ENCODE data around the gene RAP1GDS1.
"Not testable (repeated sequence)": the region's sequence is repeated elsewhere in the genome, so short reads cannot be mapped to it uniquely, and the experiment has no call there.

RAP1GDS1 gene

DNA sequence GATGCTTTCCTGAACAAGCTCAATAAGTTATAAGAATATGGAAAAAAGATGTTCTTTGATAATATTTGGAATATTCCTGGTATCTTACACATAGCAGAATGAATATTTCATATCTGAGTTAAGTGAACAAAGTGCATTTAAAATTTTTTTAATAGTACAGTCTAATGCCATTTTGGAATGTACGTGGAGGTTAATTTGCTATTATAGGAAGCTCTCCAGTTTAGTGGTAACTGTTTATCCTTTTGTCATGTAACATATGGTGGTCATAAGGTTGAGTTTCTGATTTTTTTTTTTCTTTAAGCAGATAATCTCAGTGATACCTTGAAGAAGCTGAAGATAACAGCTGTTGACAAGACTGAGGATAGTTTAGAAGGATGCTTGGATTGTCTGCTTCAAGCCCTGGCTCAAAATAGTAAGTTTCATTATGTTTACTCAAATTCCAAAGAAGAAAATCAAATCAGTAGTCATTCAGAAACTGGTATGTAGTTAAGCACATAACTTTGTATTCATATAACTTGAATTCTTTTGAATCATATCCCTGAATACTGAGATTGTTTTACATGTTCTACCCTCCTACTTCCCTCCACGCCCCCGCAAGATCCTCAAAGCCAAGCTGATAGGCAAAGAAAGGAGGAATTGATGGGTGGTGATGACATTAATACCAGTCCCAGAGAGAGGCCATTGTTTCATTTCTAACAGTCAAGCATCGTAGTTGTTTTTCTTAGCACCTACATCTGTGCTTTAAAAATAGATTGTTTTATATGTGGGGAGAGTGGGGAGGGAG is 32.1 kb downstream of the RAP1GDS1 start:
- Histone ChIP-seq H3K27me3 (ENCODE audit: control insufficient read depth, insufficient read depth, low read length) (no peaks in the 10 kb centered on the region), H3K9ac (ENCODE audit: low read length) (no peak overlapping the region), H3K9me3 (ENCODE audit: control insufficient read depth, low read length) (no peaks in the 10 kb centered on the region), H3K36me3 (ENCODE audit: control insufficient read depth, insufficient read depth, low read length) (no peaks in the 10 kb centered on the region), H3K4me1 (ENCODE audit: control insufficient read depth, insufficient read depth, low read length) (no peaks in the 10 kb centered on the region), H3K4me3 (ENCODE audit: low read length) (no peak overlapping the region)

- Histone ChIP-seq H3K4me3 (ENCODE audit: low read length) (no peak overlapping the region), H3K27me3 (ENCODE audit: control insufficient read depth, insufficient read depth, low read length) (no peaks in the 10 kb centered on the region), H3K4me1 (ENCODE audit: control insufficient read depth, insufficient read depth, low read length) (no peaks in the 10 kb centered on the region), H3K36me3 (ENCODE audit: control insufficient read depth, insufficient read depth, low read length) (no peaks in the 10 kb centered on the region), H3K9ac (ENCODE audit: low read length) (no peak overlapping the region), H3K9me3 (ENCODE audit: control insufficient read depth, low read length) (no peaks in the 10 kb centered on the region)
Observed at GRCh38 chr4:98298022-98298421, 36.8 kb downstream of the RAP1GDS1 start.

GRCh38 chr4:98300706-98301105 is 39.5 kb downstream of the RAP1GDS1 start:
- Histone ChIP-seq H3K4me1 (ENCODE audit: control insufficient read depth, insufficient read depth, low read length) (no peaks in the 10 kb centered on the region), H3K9ac (ENCODE audit: low read length) (no peak overlapping the region), H3K27me3 (ENCODE audit: control insufficient read depth, insufficient read depth, low read length) (no peaks in the 10 kb centered on the region), H3K4me3 (ENCODE audit: low read length) (no peak overlapping the region), H3K9me3 (ENCODE audit: control insufficient read depth, low read length) (no peaks in the 10 kb centered on the region), H3K36me3 (ENCODE audit: control insufficient read depth, insufficient read depth, low read length) (no peaks in the 10 kb centered on the region)

- Histone ChIP-seq H3K9me3 (ENCODE audit: control insufficient read depth, low read length) (no peaks in the 10 kb centered on the region), H3K36me3 (ENCODE audit: control insufficient read depth, insufficient read depth, low read length) (no peaks in the 10 kb centered on the region), H3K4me1 (ENCODE audit: control insufficient read depth, insufficient read depth, low read length) (no peaks in the 10 kb centered on the region)
Observed at GRCh38 chr4:98305576-98305975, 44.4 kb downstream of the RAP1GDS1 start.

GRCh38 chr4:98310867-98311266 is 49.7 kb downstream of the RAP1GDS1 start:
- Histone ChIP-seq H3K9me3 (ENCODE audit: control insufficient read depth, low read length) (no peaks in the 10 kb centered on the region), H3K27me3 (ENCODE audit: control insufficient read depth, insufficient read depth, low read length) (no peaks in the 10 kb centered on the region), H3K4me3 (ENCODE audit: low read length) (no peak overlapping the region), H3K36me3 (ENCODE audit: control insufficient read depth, insufficient read depth, low read length) (no peaks in the 10 kb centered on the region), H3K4me1 (ENCODE audit: control insufficient read depth, insufficient read depth, low read length) (no peaks in the 10 kb centered on the region), H3K9ac (ENCODE audit: low read length) (no peak overlapping the region)

More at GRCh38 chr4:98305576-98305975, 44.4 kb downstream of the RAP1GDS1 start:
- Histone ChIP-seq H3K27me3 (ENCODE audit: control insufficient read depth, insufficient read depth, low read length) (no peaks in the 10 kb centered on the region), H3K4me3 (ENCODE audit: low read length) (no peak overlapping the region), H3K9ac (ENCODE audit: low read length) (no peak overlapping the region)

DNA sequence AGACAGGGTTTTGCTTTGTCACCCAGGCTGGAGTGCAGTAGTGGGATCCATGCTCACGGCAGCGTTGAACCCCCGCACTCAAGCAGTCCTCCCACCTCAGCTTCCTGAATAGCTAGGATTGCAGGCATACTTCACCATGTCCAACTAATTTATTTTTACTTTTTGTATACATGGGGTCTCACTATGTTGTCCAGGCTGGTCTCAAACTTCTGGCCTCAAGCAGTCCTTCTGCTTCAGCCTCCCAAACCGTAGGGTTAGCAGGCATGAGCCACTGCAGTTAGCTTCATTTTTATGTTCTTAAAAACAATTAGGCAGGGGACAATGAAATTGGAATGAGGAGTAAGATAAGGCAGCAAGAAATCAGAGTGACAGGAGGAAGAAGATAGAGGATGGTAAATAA is 50.5 kb downstream of the RAP1GDS1 start:
- H3K4me1 ChIP-seq (ENCODE audit: control insufficient read depth, insufficient read depth, low read length) = no peaks in the 10 kb centered on the region
- H3K4me3 ChIP-seq (ENCODE audit: low read length) = no peak overlapping the region
- H3K36me3 ChIP-seq (ENCODE audit: control insufficient read depth, insufficient read depth, low read length) = no peaks in the 10 kb centered on the region
- H3K27me3 ChIP-seq (ENCODE audit: control insufficient read depth, insufficient read depth, low read length) = no peaks in the 10 kb centered on the region
- no peak overlapping the region for H3K9ac ChIP-seq (ENCODE audit: low read length)
- H3K9me3 ChIP-seq (ENCODE audit: control insufficient read depth, low read length) = no peaks in the 10 kb centered on the region

GRCh38 chr4:98314791-98315565 is 53.8 kb downstream of the RAP1GDS1 start:
- H3K4me3 ChIP-seq (ENCODE audit: low read length) = no peak overlapping the region
- H3K9ac ChIP-seq (ENCODE audit: low read length) = no peak overlapping the region
- no peaks in the 10 kb centered on the region for H3K4me1 ChIP-seq (ENCODE audit: control insufficient read depth, insufficient read depth, low read length)
- no peaks in the 10 kb centered on the region for H3K27me3 ChIP-seq (ENCODE audit: control insufficient read depth, insufficient read depth, low read length)
- no peaks in the 10 kb centered on the region for H3K9me3 ChIP-seq (ENCODE audit: control insufficient read depth, low read length)
- no peaks in the 10 kb centered on the region for H3K36me3 ChIP-seq (ENCODE audit: control insufficient read depth, insufficient read depth, low read length)

- no peaks in the 10 kb centered on the region for H3K36me3 ChIP-seq (ENCODE audit: control insufficient read depth, insufficient read depth, low read length)
Observed at GRCh38 chr4:98318521-98318920, 57.3 kb downstream of the RAP1GDS1 start.

GRCh38 chr4:98319021-98319420 is 57.8 kb downstream of the RAP1GDS1 start:
- H3K36me3 ChIP-seq (ENCODE audit: control insufficient read depth, insufficient read depth, low read length) = no peaks in the 10 kb centered on the region
- H3K27me3 ChIP-seq (ENCODE audit: control insufficient read depth, insufficient read depth, low read length) = no peaks in the 10 kb centered on the region
- H3K9ac ChIP-seq (ENCODE audit: low read length) = no peak overlapping the region
- no peaks in the 10 kb centered on the region for H3K9me3 ChIP-seq (ENCODE audit: control insufficient read depth, low read length)
- no peak overlapping the region for H3K4me3 ChIP-seq (ENCODE audit: low read length)
- no peaks in the 10 kb centered on the region for H3K4me1 ChIP-seq (ENCODE audit: control insufficient read depth, insufficient read depth, low read length)

More at GRCh38 chr4:98318521-98318920, 57.3 kb downstream of the RAP1GDS1 start:
- Histone ChIP-seq H3K27me3 (ENCODE audit: control insufficient read depth, insufficient read depth, low read length) (no peaks in the 10 kb centered on the region), H3K4me1 (ENCODE audit: control insufficient read depth, insufficient read depth, low read length) (no peaks in the 10 kb centered on the region), H3K9me3 (ENCODE audit: control insufficient read depth, low read length) (no peaks in the 10 kb centered on the region), H3K9ac (ENCODE audit: low read length) (no peak overlapping the region), H3K4me3 (ENCODE audit: low read length) (no peak overlapping the region)

- no peak overlapping the region for H3K9ac ChIP-seq (ENCODE audit: low read length)
- H3K27me3 ChIP-seq (ENCODE audit: control insufficient read depth, insufficient read depth, low read length) = no peaks in the 10 kb centered on the region
- H3K36me3 ChIP-seq (ENCODE audit: control insufficient read depth, insufficient read depth, low read length) = no peaks in the 10 kb centered on the region
Observed at GRCh38 chr4:98326168-98326567, 65.0 kb downstream of the RAP1GDS1 start.

DNA sequence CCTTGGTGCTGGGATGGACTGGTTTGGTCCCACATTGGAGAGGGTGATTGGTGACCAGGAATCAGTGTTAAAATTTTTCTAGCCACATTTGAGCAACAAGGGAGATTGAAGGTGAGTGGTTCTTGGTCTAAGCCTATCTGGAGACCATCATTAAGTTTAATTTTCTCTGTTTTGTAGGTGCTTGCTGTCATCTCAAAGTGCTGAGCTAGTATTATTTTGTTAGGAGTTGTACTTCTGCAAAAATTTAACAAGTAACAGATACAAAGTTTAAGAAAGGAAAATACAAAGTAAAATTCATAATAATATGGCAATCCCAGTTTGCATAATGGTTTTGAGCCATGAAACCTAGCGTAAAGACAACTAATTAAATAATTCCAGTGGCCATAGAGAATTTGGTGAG is 66.5 kb downstream of the RAP1GDS1 start:
- H3K9me3 ChIP-seq (ENCODE audit: control insufficient read depth, low read length) = no peaks in the 10 kb centered on the region
- no peaks in the 10 kb centered on the region for H3K36me3 ChIP-seq (ENCODE audit: control insufficient read depth, insufficient read depth, low read length)
- no peaks in the 10 kb centered on the region for H3K27me3 ChIP-seq (ENCODE audit: control insufficient read depth, insufficient read depth, low read length)
- no peak overlapping the region for H3K4me3 ChIP-seq (ENCODE audit: low read length)
- no peaks in the 10 kb centered on the region for H3K4me1 ChIP-seq (ENCODE audit: control insufficient read depth, insufficient read depth, low read length)
- no peak overlapping the region for H3K9ac ChIP-seq (ENCODE audit: low read length)

More at GRCh38 chr4:98326168-98326567, 65.0 kb downstream of the RAP1GDS1 start:
- H3K4me1 ChIP-seq (ENCODE audit: control insufficient read depth, insufficient read depth, low read length) = no peaks in the 10 kb centered on the region
- H3K9me3 ChIP-seq (ENCODE audit: control insufficient read depth, low read length) = no peaks in the 10 kb centered on the region
- H3K4me3 ChIP-seq (ENCODE audit: low read length) = no peak overlapping the region

- not testable (repeated sequence) for H3K27me3 ChIP-seq (ENCODE audit: control insufficient read depth, insufficient read depth, low read length); H3K9me3 ChIP-seq (ENCODE audit: control insufficient read depth, low read length); H3K4me3 ChIP-seq (ENCODE audit: low read length); H3K4me1 ChIP-seq (ENCODE audit: control insufficient read depth, insufficient read depth, low read length); H3K9ac ChIP-seq (ENCODE audit: low read length); H3K36me3 ChIP-seq (ENCODE audit: control insufficient read depth, insufficient read depth, low read length)
Observed at GRCh38 chr4:98329879-98330640, 68.9 kb downstream of the RAP1GDS1 start.
